Keratinocyte (primary cell): ENCODE data around the gene CFAP410. TPM values are rescaled to one million over a fixed set of nuclear protein-coding genes. Genes with fewer than 3 reads are reported as not detected.

Experiments used
- DNase-seq: peaks from one replicate; pipeline ENCODE4 v3.0.0-alpha.2; 2011; ENCODE audit warnings: low read depth, missing footprints, low spot score
- FAIRE-seq: peaks from 2 replicates; lab custom pipeline; 2011; peaks lifted over from hg19 to GRCh38; lab: Jason Lieb, UNC
- H2AFZ ChIP-seq: 2 replicates; pipeline ENCODE4 v1.6.0; 2012; ENCODE audit warnings: low read length, control low read depth, inconsistent platforms; ENCODE audit not compliant: control insufficient read depth
- H3K27ac ChIP-seq: 2 replicates; pipeline ENCODE4 v1.5.1; 2011; ENCODE audit warnings: low read length; ENCODE audit not compliant: control insufficient read depth, insufficient read depth
- H3K27me3 ChIP-seq: 3 replicates; pipeline ENCODE4 v1.6.0; 2011; ENCODE audit warnings: low read length; ENCODE audit not compliant: control insufficient read depth, insufficient read depth; ENCODE audit errors: extremely low read depth
- H3K36me3 ChIP-seq, 2 experiments: 2 replicates in 1 of 2; 3 replicates in 1 of 2; pipeline ENCODE4 v1.5.1; 2011; ENCODE audit warnings: low read length in 2 of 2, mild to moderate bottlenecking in 1 of 2; ENCODE audit not compliant: control insufficient read depth in 2 of 2, insufficient read depth in 2 of 2; ENCODE audit errors: extremely low read depth in 1 of 2
- H3K4me1 ChIP-seq: 3 replicates; pipeline ENCODE4 v1.5.1; 2011; ENCODE audit warnings: low read length; ENCODE audit not compliant: control insufficient read depth, insufficient read depth; ENCODE audit errors: extremely low read depth
- H3K4me2 ChIP-seq: 3 replicates; pipeline ENCODE4 v1.6.0; 2011; ENCODE audit warnings: low read depth, low read length; ENCODE audit not compliant: control insufficient read depth, insufficient read depth; ENCODE audit errors: extremely low read depth
- H3K4me3 ChIP-seq, 3 experiments: fragments of 200-600 bp in 1 of 3; sonication (generic) in 1 of 3; 2 replicates in 2 of 3; 3 replicates in 1 of 3; pipeline ENCODE4 v1.5.1; 2011 to 2016; ENCODE audit warnings: low read length in 3 of 3, mild to moderate bottlenecking in 3 of 3, control low read depth in 2 of 3, inconsistent platforms in 1 of 3, low read depth in 1 of 3, mixed read lengths in 1 of 3, mixed run types in 1 of 3, moderate library complexity in 1 of 3; ENCODE audit not compliant: control insufficient read depth in 2 of 3, insufficient read depth in 2 of 3; ENCODE audit errors: extremely low read depth in 1 of 3
- H3K79me2 ChIP-seq: 2 replicates; pipeline ENCODE4 v1.6.0; 2012; ENCODE audit warnings: low read length; ENCODE audit not compliant: control insufficient read depth, insufficient read depth
- H3K9ac ChIP-seq: 3 replicates; pipeline ENCODE4 v1.6.0; 2011; ENCODE audit warnings: low read length; ENCODE audit not compliant: control insufficient read depth, insufficient read depth; ENCODE audit errors: extremely low read depth
- H3K9me1 ChIP-seq: 3 replicates; pipeline ENCODE4 v1.6.0; 2011; ENCODE audit warnings: low read length; ENCODE audit not compliant: control insufficient read depth, insufficient read depth; ENCODE audit errors: extremely low read depth
- H3K9me3 ChIP-seq: 2 replicates; pipeline ENCODE4 v1.5.1; 2012; ENCODE audit warnings: low read depth, low read length; ENCODE audit not compliant: control insufficient read depth
- H4K20me1 ChIP-seq: 3 replicates; pipeline ENCODE4 v1.6.0; 2011; ENCODE audit warnings: low read length; ENCODE audit not compliant: control insufficient read depth, insufficient read depth; ENCODE audit errors: extremely low read depth
- EZH2 ChIP-seq: IDR thresholded peaks from one replicate; pipeline ENCODE4 v1.6.1; 2012; ENCODE audit warnings: inconsistent platforms, mild to moderate bottlenecking, low read length, moderate library complexity
- dilution Hi-C: fragments of 300-500 bp; cut with MboI; formaldehyde crosslinking; loops from one replicate; pipeline ENCODE4 v1.7.0; 2020; ENCODE audit warnings: low sequenced_read_pairs; ENCODE audit not compliant: extremely low pct_ligation_motif_present
- polyA plus RNA-seq, 5 experiments: library from polyadenylated mRNA; depleted of rRNA in 3 of 5; stranded (reverse) in 3 of 5; stranded (forward) in 1 of 5; unstranded in 1 of 5; fragments of >200 nt; gene quantifications; 1 replicate in 1 of 5; 2 replicates in 3 of 5; 3 replicates in 1 of 5; pipeline versions ENCODE4 v1.2.1 to v1.2.3, GENCODE V29; 2011 to 2012; ENCODE audit warnings: missing spikeins in 2 of 5, low read depth in 1 of 5, low replicate concordance in 1 of 5
- TF ChIP-seq, protein P1 (sequence below), 3 experiments: IDR thresholded peaks in 1 of 3; conservative IDR thresholded peaks in 1 of 3; optimal IDR thresholded peaks in 1 of 3; 2 replicates in 2 of 3; 3 replicates in 1 of 3; pipeline versions ENCODE3 to v1.5.1; 2011; ENCODE audit warnings: low read length in 3 of 3, mild to moderate bottlenecking in 3 of 3, moderate library complexity in 2 of 3, control low read depth in 1 of 3, inconsistent platforms in 1 of 3; ENCODE audit not compliant: insufficient read depth in 2 of 3; ENCODE audit errors: extremely low read depth in 1 of 3

The CFAP410 gene
- polyA plus RNA-seq, 1 donor (not counting 4 experiments of a cell fraction or from before 2014, with no cell fraction given), result 2.2 TPM

DNA sequence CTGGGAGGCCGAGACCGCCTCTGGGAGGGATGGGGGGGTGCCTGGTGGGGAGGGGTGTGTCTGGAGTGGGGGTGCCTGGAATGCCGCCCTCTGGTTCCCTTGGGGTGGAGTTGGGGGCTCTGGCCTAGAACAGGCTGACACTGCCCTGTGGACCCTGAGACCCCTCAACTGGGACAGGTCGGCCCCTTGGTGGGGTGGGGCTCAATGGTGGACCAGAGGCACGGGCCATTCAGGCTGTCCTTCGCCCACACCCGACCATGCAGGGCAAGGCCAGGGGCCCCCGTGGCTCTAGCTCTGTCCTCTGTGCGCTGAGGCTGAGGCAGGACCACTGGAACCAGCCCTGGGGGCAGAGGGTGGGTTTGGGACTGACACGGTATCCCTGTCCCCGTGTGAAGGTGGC is 24.6 kb downstream of the CFAP410 start:
- Histone ChIP-seq H3K27ac (no peak overlapping the region), H3K79me2 (no peaks in the 10 kb centered on the region), H3K4me1 (peaks cover 3% of the 10 kb centered on the region), H3K27me3 (no peaks in the 10 kb centered on the region), H2AFZ (no peak overlapping the region), H3K9me3 (no peaks in the 10 kb centered on the region), H3K4me3 (no peak overlapping the region), H4K20me1 (no peaks in the 10 kb centered on the region), H3K9ac (no peak overlapping the region), H3K9me1 (no peaks in the 10 kb centered on the region), H3K4me2 (no peak overlapping the region), H3K36me3 (peaks cover 9 to 38% of the 10 kb centered on the region in 2 experiments)
- no peak for DNase-seq
- TF ChIP-seq, protein P1, sequence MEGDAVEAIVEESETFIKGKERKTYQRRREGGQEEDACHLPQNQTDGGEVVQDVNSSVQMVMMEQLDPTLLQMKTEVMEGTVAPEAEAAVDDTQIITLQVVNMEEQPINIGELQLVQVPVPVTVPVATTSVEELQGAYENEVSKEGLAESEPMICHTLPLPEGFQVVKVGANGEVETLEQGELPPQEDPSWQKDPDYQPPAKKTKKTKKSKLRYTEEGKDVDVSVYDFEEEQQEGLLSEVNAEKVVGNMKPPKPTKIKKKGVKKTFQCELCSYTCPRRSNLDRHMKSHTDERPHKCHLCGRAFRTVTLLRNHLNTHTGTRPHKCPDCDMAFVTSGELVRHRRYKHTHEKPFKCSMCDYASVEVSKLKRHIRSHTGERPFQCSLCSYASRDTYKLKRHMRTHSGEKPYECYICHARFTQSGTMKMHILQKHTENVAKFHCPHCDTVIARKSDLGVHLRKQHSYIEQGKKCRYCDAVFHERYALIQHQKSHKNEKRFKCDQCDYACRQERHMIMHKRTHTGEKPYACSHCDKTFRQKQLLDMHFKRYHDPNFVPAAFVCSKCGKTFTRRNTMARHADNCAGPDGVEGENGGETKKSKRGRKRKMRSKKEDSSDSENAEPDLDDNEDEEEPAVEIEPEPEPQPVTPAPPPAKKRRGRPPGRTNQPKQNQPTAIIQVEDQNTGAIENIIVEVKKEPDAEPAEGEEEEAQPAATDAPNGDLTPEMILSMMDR (optimal IDR thresholded peaks at IDR 0.05 in 1 of 3, IDR thresholded peaks at IDR 0.05 in 1 of 3, conservative IDR thresholded peaks at IDR 0.05 in 1 of 3; ENCODE audit: extremely low read depth in 1 of 3, insufficient read depth in 2 of 3, low read length in 3 of 3), result no peak
- no peak for TF ChIP-seq EZH2
- dilution Hi-C loops, result no loop called here
- no peak for FAIRE-seq

DNA sequence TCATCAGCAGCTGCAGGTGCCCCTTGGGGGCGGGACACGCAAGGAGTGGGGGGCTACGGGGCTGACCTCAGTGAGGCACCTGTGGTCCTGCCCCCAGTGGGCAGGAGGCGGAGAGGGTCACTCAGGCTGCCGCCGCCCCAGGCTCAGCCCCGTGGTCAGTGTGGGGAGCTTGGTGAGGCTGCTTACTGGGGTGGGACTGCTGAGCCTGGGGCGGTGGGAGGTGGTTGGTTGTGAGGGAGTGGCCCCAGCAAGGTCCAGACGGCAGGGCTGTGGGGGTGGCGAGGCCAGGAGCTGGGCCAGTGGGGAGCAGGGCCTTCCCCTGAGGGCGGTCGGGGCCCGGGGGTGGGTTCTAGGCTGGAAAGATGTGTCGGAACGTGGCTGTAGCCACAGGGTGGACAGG is 25.1 kb downstream of the CFAP410 start:
- H3K4me1 ChIP-seq, result peaks cover 3% of the 10 kb centered on the region
- no peak overlapping the region for H2AFZ ChIP-seq
- TF ChIP-seq EZH2, result no peak
- TF ChIP-seq, protein P1 (optimal IDR thresholded peaks at IDR 0.05 in 1 of 3, IDR thresholded peaks at IDR 0.05 in 1 of 3, conservative IDR thresholded peaks at IDR 0.05 in 1 of 3; ENCODE audit: extremely low read depth in 1 of 3, insufficient read depth in 2 of 3, low read length in 3 of 3), result no peak
- H3K9ac ChIP-seq, result no peak overlapping the region
- no peaks in the 10 kb centered on the region for H4K20me1 ChIP-seq
- H3K4me3 ChIP-seq, result no peak overlapping the region
- DNase-seq (no peak), FAIRE-seq (no peak)
- H3K79me2 ChIP-seq, result no peaks in the 10 kb centered on the region
- H3K9me3 ChIP-seq, result no peaks in the 10 kb centered on the region
- no peak overlapping the region for H3K27ac ChIP-seq
- no peaks in the 10 kb centered on the region for H3K9me1 ChIP-seq
- dilution Hi-C loops, result no loop called here
- peaks cover 6 to 36% of the 10 kb centered on the region in 2 experiments for H3K36me3 ChIP-seq
- H3K4me2 ChIP-seq, result no peak overlapping the region
- no peaks in the 10 kb centered on the region for H3K27me3 ChIP-seq
